Measurements from ENCODE around the gene CIP2A.

Gene CIP2A

DNA sequence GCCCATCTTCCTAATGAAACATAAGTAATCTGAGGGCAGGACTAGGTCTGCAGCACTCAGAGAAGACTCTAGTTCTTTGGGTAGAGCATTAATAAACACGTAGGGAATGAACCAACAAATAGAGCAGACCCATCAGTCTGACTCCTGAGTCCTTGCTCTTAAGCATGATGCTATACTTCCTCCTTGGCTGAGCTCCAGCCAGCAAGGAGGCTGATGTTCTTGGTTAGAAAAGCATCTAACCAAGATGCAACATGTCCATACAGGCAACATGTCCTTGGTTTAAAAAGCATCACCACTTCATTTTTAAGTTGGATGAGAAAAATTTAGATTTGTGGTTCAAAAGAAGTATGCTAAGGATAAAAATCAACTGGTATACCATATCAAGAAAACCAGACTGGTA lies 70.3 kb downstream of the CIP2A start:
- Histone ChIP-seq H4K8ac (ENCODE audit: low read depth, low read length) (no peak overlapping the region), H2BK120ac (ENCODE audit: low read depth, low read length) (no peak overlapping the region), H3K27ac (ENCODE audit: low read depth, low read length) (no peak overlapping the region), H3K23ac (ENCODE audit: low read length) (no peak overlapping the region), H3K4ac (ENCODE audit: low read depth, low read length) (no peak overlapping the region), H2AK5ac (ENCODE audit: low read length) (no peak overlapping the region), H2BK5ac (ENCODE audit: low read length) (no peak overlapping the region), H3K79me1 (ENCODE audit: low read length) (no peaks in the 10 kb centered on the region), H2BK15ac (replicated peaks; ENCODE audit: low read depth) (no peak overlapping the region), H3K4me2 (ENCODE audit: low read length) (no peak overlapping the region), H3K4me3 (ENCODE audit: low read length) (no peak overlapping the region), H3K36me3 (ENCODE audit: control insufficient read depth, insufficient read depth, low read length) (no peaks in the 10 kb centered on the region), H4K5ac (ENCODE audit: low read length) (no peak overlapping the region), H3K18ac (ENCODE audit: low read length) (no peak overlapping the region), H3K56ac (ENCODE audit: low read length) (no peak overlapping the region), H3K79me2 (ENCODE audit: control insufficient read depth, insufficient read depth, low read length) (no peaks in the 10 kb centered on the region), H3K9ac (ENCODE audit: low read length) (no peak overlapping the region), H3K4me1 (ENCODE audit: control insufficient read depth, low read depth, low read length) (no peaks in the 10 kb centered on the region), H3K27me3 (ENCODE audit: insufficient read depth, low read length, poor library complexity) (no peaks in the 10 kb centered on the region)
- DNase-seq, result no peak
- no CpG with 5 or more reads among the region's 1 CpG for WGBS (ENCODE audit: extremely low coverage, insufficient coverage, low lambda C conversion rate)

- no peaks in the 10 kb centered on the region for H3K79me2 ChIP-seq (ENCODE audit: control insufficient read depth, insufficient read depth, low read length)
- H3K18ac ChIP-seq (ENCODE audit: low read length), result no peak overlapping the region
- no peak overlapping the region for H3K4me2 ChIP-seq (ENCODE audit: low read length)
- H2BK15ac ChIP-seq (replicated peaks; ENCODE audit: low read depth), result no peak overlapping the region
- WGBS (ENCODE audit: extremely low coverage, insufficient coverage, low lambda C conversion rate), result no CpG with 5 or more reads among the region's 2 CpGs
- H3K4me1 ChIP-seq (ENCODE audit: control insufficient read depth, low read depth, low read length), result no peaks in the 10 kb centered on the region
- no peak overlapping the region for H4K8ac ChIP-seq (ENCODE audit: low read depth, low read length)
- no peak overlapping the region for H2BK120ac ChIP-seq (ENCODE audit: low read depth, low read length)
- H4K5ac ChIP-seq (ENCODE audit: low read length), result no peak overlapping the region
- H3K36me3 ChIP-seq (ENCODE audit: control insufficient read depth, insufficient read depth, low read length), result no peaks in the 10 kb centered on the region
- H3K4me3 ChIP-seq (ENCODE audit: low read length), result no peak overlapping the region
- H3K56ac ChIP-seq (ENCODE audit: low read length), result no peak overlapping the region
- no peak overlapping the region for H3K4ac ChIP-seq (ENCODE audit: low read depth, low read length)
- H3K27ac ChIP-seq (ENCODE audit: low read depth, low read length), result no peak overlapping the region
- no peak overlapping the region for H3K23ac ChIP-seq (ENCODE audit: low read length)
- no peak overlapping the region for H2BK5ac ChIP-seq (ENCODE audit: low read length)
- H3K79me1 ChIP-seq (ENCODE audit: low read length), result no peaks in the 10 kb centered on the region
- no peak overlapping the region for H3K9ac ChIP-seq (ENCODE audit: low read length)
- H2AK5ac ChIP-seq (ENCODE audit: low read length), result no peak overlapping the region
- no peak for DNase-seq
- H3K27me3 ChIP-seq (ENCODE audit: insufficient read depth, low read length, poor library complexity), result no peaks in the 10 kb centered on the region
Observed at GRCh38 chr3:108516881-108517280, 72.4 kb downstream of the CIP2A start.

GRCh38 chr3:108513961-108514360 lies 75.3 kb downstream of the CIP2A start:
- Histone ChIP-seq H2BK120ac (ENCODE audit: low read depth, low read length) (no peak overlapping the region), H3K27ac (ENCODE audit: low read depth, low read length) (no peak overlapping the region), H3K36me3 (ENCODE audit: control insufficient read depth, insufficient read depth, low read length) (no peaks in the 10 kb centered on the region), H3K27me3 (ENCODE audit: insufficient read depth, low read length, poor library complexity) (no peaks in the 10 kb centered on the region), H3K4me1 (ENCODE audit: control insufficient read depth, low read depth, low read length) (no peaks in the 10 kb centered on the region), H3K79me2 (ENCODE audit: control insufficient read depth, insufficient read depth, low read length) (no peaks in the 10 kb centered on the region), H3K18ac (ENCODE audit: low read length) (no peak overlapping the region), H3K56ac (ENCODE audit: low read length) (no peak overlapping the region), H2BK15ac (replicated peaks; ENCODE audit: low read depth) (no peak overlapping the region), H3K4me2 (ENCODE audit: low read length) (no peak overlapping the region), H3K79me1 (ENCODE audit: low read length) (no peaks in the 10 kb centered on the region), H3K9ac (ENCODE audit: low read length) (no peak overlapping the region), H3K4ac (ENCODE audit: low read depth, low read length) (no peak overlapping the region), H3K23ac (ENCODE audit: low read length) (no peak overlapping the region), H4K8ac (ENCODE audit: low read depth, low read length) (no peak overlapping the region), H4K5ac (ENCODE audit: low read length) (no peak overlapping the region), H2AK5ac (ENCODE audit: low read length) (no peak overlapping the region), H3K4me3 (ENCODE audit: low read length) (no peak overlapping the region), H2BK5ac (ENCODE audit: low read length) (no peak overlapping the region)
- DNase-seq, result no peak
- WGBS (ENCODE audit: extremely low coverage, insufficient coverage, low lambda C conversion rate), result no CpG with 5 or more reads among the region's 3 CpGs

DNA sequence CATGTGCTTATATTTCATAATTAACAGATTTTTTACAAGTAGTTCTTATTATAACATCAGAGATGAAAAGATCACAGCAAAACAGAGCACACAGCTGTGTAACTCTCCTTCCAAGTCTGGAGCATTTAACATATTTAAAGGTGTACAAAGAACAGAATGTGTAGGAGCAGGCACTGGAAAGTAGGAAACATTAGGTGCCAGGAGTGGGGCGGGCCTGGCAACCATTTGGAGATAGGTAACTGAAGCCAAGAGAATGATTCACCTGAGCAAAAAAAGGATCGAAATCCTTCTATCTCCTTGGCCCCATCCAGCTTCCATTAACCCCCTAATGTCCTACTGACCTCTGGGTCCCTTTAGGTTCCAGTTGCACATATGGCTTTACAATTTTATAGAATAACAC lies 76.6 kb downstream of the CIP2A start:
- Histone ChIP-seq H2BK120ac (ENCODE audit: low read depth, low read length) (no peak overlapping the region), H3K27ac (ENCODE audit: low read depth, low read length) (no peak overlapping the region), H3K56ac (ENCODE audit: low read length) (no peak overlapping the region), H3K79me2 (ENCODE audit: control insufficient read depth, insufficient read depth, low read length) (no peaks in the 10 kb centered on the region), H3K4me3 (ENCODE audit: low read length) (no peak overlapping the region), H3K4me2 (ENCODE audit: low read length) (no peak overlapping the region), H3K4ac (ENCODE audit: low read depth, low read length) (no peak overlapping the region), H3K79me1 (ENCODE audit: low read length) (no peaks in the 10 kb centered on the region), H3K27me3 (ENCODE audit: insufficient read depth, low read length, poor library complexity) (no peaks in the 10 kb centered on the region), H2BK5ac (ENCODE audit: low read length) (no peak overlapping the region), H4K5ac (ENCODE audit: low read length) (no peak overlapping the region), H3K36me3 (ENCODE audit: control insufficient read depth, insufficient read depth, low read length) (no peaks in the 10 kb centered on the region), H3K23ac (ENCODE audit: low read length) (no peak overlapping the region), H3K4me1 (ENCODE audit: control insufficient read depth, low read depth, low read length) (no peaks in the 10 kb centered on the region), H2BK15ac (replicated peaks; ENCODE audit: low read depth) (no peak overlapping the region), H3K18ac (ENCODE audit: low read length) (no peak overlapping the region), H3K9ac (ENCODE audit: low read length) (no peak overlapping the region), H2AK5ac (ENCODE audit: low read length) (no peak overlapping the region), H4K8ac (ENCODE audit: low read depth, low read length) (no peak overlapping the region)
- DNase-seq, result no peak
- WGBS (ENCODE audit: extremely low coverage, insufficient coverage, low lambda C conversion rate), result no CpG with 5 or more reads among the region's 2 CpGs

GRCh38 chr3:108511490-108511889 lies 77.7 kb downstream of the CIP2A start:
- Histone ChIP-seq H3K23ac (ENCODE audit: low read length) (no peak overlapping the region), H3K27me3 (ENCODE audit: insufficient read depth, low read length, poor library complexity) (no peaks in the 10 kb centered on the region), H3K9ac (ENCODE audit: low read length) (no peak overlapping the region), H3K36me3 (ENCODE audit: control insufficient read depth, insufficient read depth, low read length) (no peaks in the 10 kb centered on the region), H3K79me1 (ENCODE audit: low read length) (no peaks in the 10 kb centered on the region), H3K18ac (ENCODE audit: low read length) (no peak overlapping the region), H3K27ac (ENCODE audit: low read depth, low read length) (no peak overlapping the region), H2AK5ac (ENCODE audit: low read length) (no peak overlapping the region), H3K4me1 (ENCODE audit: control insufficient read depth, low read depth, low read length) (no peaks in the 10 kb centered on the region), H3K4ac (ENCODE audit: low read depth, low read length) (no peak overlapping the region), H3K4me2 (ENCODE audit: low read length) (no peak overlapping the region), H3K56ac (ENCODE audit: low read length) (no peak overlapping the region), H4K5ac (ENCODE audit: low read length) (no peak overlapping the region), H2BK15ac (replicated peaks; ENCODE audit: low read depth) (no peak overlapping the region), H2BK5ac (ENCODE audit: low read length) (no peak overlapping the region), H3K4me3 (ENCODE audit: low read length) (no peak overlapping the region), H2BK120ac (ENCODE audit: low read depth, low read length) (no peak overlapping the region), H3K79me2 (ENCODE audit: control insufficient read depth, insufficient read depth, low read length) (no peaks in the 10 kb centered on the region), H4K8ac (ENCODE audit: low read depth, low read length) (no peak overlapping the region)
- DNase-seq, result no peak

- H3K4ac ChIP-seq (ENCODE audit: low read depth, low read length), result no peak overlapping the region
Observed at GRCh38 chr3:108511055-108511454, 78.2 kb downstream of the CIP2A start.

More at GRCh38 chr3:108511055-108511454, 78.2 kb downstream of the CIP2A start:
- no peak overlapping the region for H3K4me3 ChIP-seq (ENCODE audit: low read length)
- H4K5ac ChIP-seq (ENCODE audit: low read length), result no peak overlapping the region
- H3K27me3 ChIP-seq (ENCODE audit: insufficient read depth, low read length, poor library complexity), result no peaks in the 10 kb centered on the region
- no peak for DNase-seq
- no peak overlapping the region for H3K18ac ChIP-seq (ENCODE audit: low read length)
- H3K36me3 ChIP-seq (ENCODE audit: control insufficient read depth, insufficient read depth, low read length), result no peaks in the 10 kb centered on the region
- no peak overlapping the region for H2BK15ac ChIP-seq (replicated peaks; ENCODE audit: low read depth)
- no peak overlapping the region for H3K56ac ChIP-seq (ENCODE audit: low read length)
- no peak overlapping the region for H3K4me2 ChIP-seq (ENCODE audit: low read length)
- no peak overlapping the region for H3K9ac ChIP-seq (ENCODE audit: low read length)
- no peak overlapping the region for H3K23ac ChIP-seq (ENCODE audit: low read length)
- no CpG with 5 or more reads among the region's 4 CpGs for WGBS (ENCODE audit: extremely low coverage, insufficient coverage, low lambda C conversion rate)
- H3K27ac ChIP-seq (ENCODE audit: low read depth, low read length), result no peak overlapping the region
- H3K4me1 ChIP-seq (ENCODE audit: control insufficient read depth, low read depth, low read length), result no peaks in the 10 kb centered on the region
- H2BK5ac ChIP-seq (ENCODE audit: low read length), result no peak overlapping the region
- no peaks in the 10 kb centered on the region for H3K79me2 ChIP-seq (ENCODE audit: control insufficient read depth, insufficient read depth, low read length)
- H2AK5ac ChIP-seq (ENCODE audit: low read length), result no peak overlapping the region
- no peak overlapping the region for H2BK120ac ChIP-seq (ENCODE audit: low read depth, low read length)
- H3K79me1 ChIP-seq (ENCODE audit: low read length), result no peaks in the 10 kb centered on the region
- no peak overlapping the region for H4K8ac ChIP-seq (ENCODE audit: low read depth, low read length)
